ENCODE results near the gene CCSER2.
"Not testable (repeated sequence)": the region's sequence is repeated elsewhere in the genome, so short reads cannot be mapped to it uniquely, and the experiment has no call there.

CCSER2 gene

GRCh38 chr10:84469470-84469869 lies 141.1 kb downstream of the CCSER2 start:
- no peak for DNase-seq

- no peak for DNase-seq
Observed at GRCh38 chr10:84473136-84473535, 144.7 kb downstream of the CCSER2 start.

GRCh38 chr10:84477398-84478128 lies 149.2 kb downstream of the CCSER2 start:
- DNase-seq, result no peak

GRCh38 chr10:84478151-84478550 lies 149.8 kb downstream of the CCSER2 start:
- DNase-seq, result no peak

GRCh38 chr10:84478679-84479078 lies 150.3 kb downstream of the CCSER2 start:
- DNase-seq, result no peak

GRCh38 chr10:84484541-84484940 lies 156.2 kb downstream of the CCSER2 start:
- no peak for DNase-seq

- no peak for DNase-seq
Observed at GRCh38 chr10:84493361-84493760, 165.0 kb downstream of the CCSER2 start.

GRCh38 chr10:84493951-84494848 lies 165.8 kb downstream of the CCSER2 start:
- DNase-seq, result no peak

GRCh38 chr10:84494849-84495180 lies 166.4 kb downstream of the CCSER2 start:
- no peak for DNase-seq

GRCh38 chr10:84497978-84498377 lies 169.6 kb downstream of the CCSER2 start:
- no peak for DNase-seq

GRCh38 chr10:84499039-84499438 lies 170.7 kb downstream of the CCSER2 start:
- not testable (repeated sequence) for DNase-seq

- DNase-seq, result no peak
Observed at GRCh38 chr10:84499846-84500245, 171.5 kb downstream of the CCSER2 start.

GRCh38 chr10:84510121-84510520 lies 181.7 kb downstream of the CCSER2 start:
- no peak for DNase-seq

GRCh38 chr10:84511106-84511505 lies 182.7 kb downstream of the CCSER2 start:
- no peak for DNase-seq

- DNase-seq, result no peak
Observed at GRCh38 chr10:84511709-84512285, 183.4 kb downstream of the CCSER2 start.

GRCh38 chr10:84517554-84517953 lies 189.2 kb downstream of the CCSER2 start:
- no peak for DNase-seq

- no peak for DNase-seq
Observed at GRCh38 chr10:84519235-84519634, 190.8 kb downstream of the CCSER2 start.

GRCh38 chr10:84521013-84521412 lies 192.6 kb downstream of the CCSER2 start:
- no peak for DNase-seq

- no peak for DNase-seq
Observed at GRCh38 chr10:84521468-84521867, 193.1 kb downstream of the CCSER2 start.

GRCh38 chr10:84522612-84523462 lies 194.4 kb downstream of the CCSER2 start:
- no peak for DNase-seq

GRCh38 chr10:84523526-84523925 lies 195.1 kb downstream of the CCSER2 start:
- no peak for DNase-seq

- DNase-seq, result no peak
Observed at GRCh38 chr10:84524435-84524834, 196.0 kb downstream of the CCSER2 start.

All from NCI-H446 treated with DMSO at 0.1 percent for 48 hours (cell line).